ENCODE measurements around the gene CCDC9B. TPM values are rescaled to one million over a fixed set of nuclear protein-coding genes. Genes with fewer than 3 reads are reported as not detected.

The CCDC9B gene
- total RNA-seq, 1 donor from 2014 or later = 21.6 TPM

GRCh38 chr15:40382580-40383456 lies 42.1 kb upstream of the CCDC9B start, which contains the start of gene KNSTRN:
Gene KNSTRN (plus strand): TSS chr15:40382721. CDS start chr15:40382836, 115 bp downstream.
- peak; percentile 95 for DNase-seq (ENCODE audit: extremely low spot score, unreplicated experiment)
- Mint-ChIP-seq H3K36me3 (ENCODE audit: unreplicated experiment) (peaks cover 6% of the 10 kb centered on the region), H3K4me3 (ENCODE audit: unreplicated experiment) (peak within 1 kb of the TSS; percentile 96), H3K4me1 (ENCODE audit: unreplicated experiment) (peaks cover 41% of the 10 kb centered on the region), H3K9me3 (ENCODE audit: unreplicated experiment) (no peaks in the 10 kb centered on the region), H3K27me3 (ENCODE audit: unreplicated experiment) (no peaks in the 10 kb centered on the region), H3K27ac (ENCODE audit: unreplicated experiment) (peak within 1 kb of the TSS; percentile 82)
- TF ChIP-seq CTCF (IDR thresholded peaks at IDR 0.05) = no peak

- Mint-ChIP-seq H3K27me3 (ENCODE audit: unreplicated experiment) (no peaks in the 10 kb centered on the region), H3K9me3 (ENCODE audit: unreplicated experiment) (no peaks in the 10 kb centered on the region), H3K4me1 (ENCODE audit: unreplicated experiment) (peaks cover 41% of the 10 kb centered on the region), H3K36me3 (ENCODE audit: unreplicated experiment) (no peaks in the 10 kb centered on the region), H3K4me3 (ENCODE audit: unreplicated experiment) (no peak overlapping the region), H3K27ac (ENCODE audit: unreplicated experiment) (no peak overlapping the region)
- TF ChIP-seq CTCF (IDR thresholded peaks at IDR 0.05) = no peak
- DNase-seq (ENCODE audit: extremely low spot score, unreplicated experiment) = no peak
These were observed 41.2 kb upstream of the CCDC9B start for GRCh38 chr15:40381818-40382529.

GRCh38 chr15:40380636-40381035 lies 39.9 kb upstream of the CCDC9B start:
- no peak for TF ChIP-seq CTCF (IDR thresholded peaks at IDR 0.05)
- DNase-seq (ENCODE audit: extremely low spot score, unreplicated experiment) = no peak
- no peak overlapping the region for H3K4me3 Mint-ChIP-seq (ENCODE audit: unreplicated experiment)
- peak overlapping the region; percentile 81 for H3K27ac Mint-ChIP-seq (ENCODE audit: unreplicated experiment)
- no peaks in the 10 kb centered on the region for H3K27me3 Mint-ChIP-seq (ENCODE audit: unreplicated experiment)
- H3K9me3 Mint-ChIP-seq (ENCODE audit: unreplicated experiment) = no peaks in the 10 kb centered on the region
- peaks cover 41% of the 10 kb centered on the region for H3K4me1 Mint-ChIP-seq (ENCODE audit: unreplicated experiment)
- H3K36me3 Mint-ChIP-seq (ENCODE audit: unreplicated experiment) = no peaks in the 10 kb centered on the region

- no peak for DNase-seq (ENCODE audit: extremely low spot score, unreplicated experiment)
- TF ChIP-seq CTCF (IDR thresholded peaks at IDR 0.05) = no peak
- no peaks in the 10 kb centered on the region for H3K27me3 Mint-ChIP-seq (ENCODE audit: unreplicated experiment)
- H3K4me1 Mint-ChIP-seq (ENCODE audit: unreplicated experiment) = peaks cover 35% of the 10 kb centered on the region
- no peaks in the 10 kb centered on the region for H3K36me3 Mint-ChIP-seq (ENCODE audit: unreplicated experiment)
- no peak overlapping the region for H3K4me3 Mint-ChIP-seq (ENCODE audit: unreplicated experiment)
- H3K9me3 Mint-ChIP-seq (ENCODE audit: unreplicated experiment) = no peaks in the 10 kb centered on the region
- peak overlapping the region; percentile 81 for H3K27ac Mint-ChIP-seq (ENCODE audit: unreplicated experiment)
These were observed 39.1 kb upstream of the CCDC9B start for GRCh38 chr15:40379853-40380252.

- H3K36me3 Mint-ChIP-seq (ENCODE audit: unreplicated experiment) = no peaks in the 10 kb centered on the region
- no peaks in the 10 kb centered on the region for H3K27me3 Mint-ChIP-seq (ENCODE audit: unreplicated experiment)
- DNase-seq (ENCODE audit: extremely low spot score, unreplicated experiment) = no peak
- peaks cover 30% of the 10 kb centered on the region for H3K4me1 Mint-ChIP-seq (ENCODE audit: unreplicated experiment)
- no peaks in the 10 kb centered on the region for H3K9me3 Mint-ChIP-seq (ENCODE audit: unreplicated experiment)
- H3K4me3 Mint-ChIP-seq (ENCODE audit: unreplicated experiment) = no peak overlapping the region
- H3K27ac Mint-ChIP-seq (ENCODE audit: unreplicated experiment) = peak overlapping the region; percentile 81
- no peak for TF ChIP-seq CTCF (IDR thresholded peaks at IDR 0.05)
These were observed 38.6 kb upstream of the CCDC9B start for GRCh38 chr15:40379374-40379773.

All from osteocyte (in vitro differentiated cells).